AG10803 (cell line): ENCODE measurements around the gene RAVER1.
A peak's percentile ranks its signal among the peaks of the same experiment; 100 is the strongest.

Experiments used
- DNase-seq: peaks from one replicate; pipeline ENCODE4 v3.0.0; 2010; ENCODE audit warnings: low read depth
- H3K4me3 ChIP-seq: 2 replicates; pipeline ENCODE4 v1.5.1; 2011; ENCODE audit warnings: mild to moderate bottlenecking, low read length, control low read depth
- CTCF ChIP-seq: conservative IDR thresholded peaks from 2 replicates; pipeline ENCODE4 v1.5.1; 2011; ENCODE audit warnings: mild to moderate bottlenecking, low read length, control low read depth, inconsistent platforms

The RAVER1 gene

GRCh38 chr19:10277795-10278589 lies 55.3 kb downstream of the RAVER1 start:
- no peak overlapping the region for H3K4me3 ChIP-seq
- TF ChIP-seq CTCF: no peak
- no peak for DNase-seq

- no peak for DNase-seq
- H3K4me3 ChIP-seq: no peak overlapping the region
- no peak for TF ChIP-seq CTCF
Measured at GRCh38 chr19:10274589-10274988, 58.7 kb downstream of the RAVER1 start.

- no peak for TF ChIP-seq CTCF
- no peak for DNase-seq
- peak overlapping the region; percentile 2 for H3K4me3 ChIP-seq
Measured at GRCh38 chr19:10271543-10272086, 61.7 kb downstream of the RAVER1 start.

GRCh38 chr19:10270616-10271394 lies 62.5 kb downstream of the RAVER1 start, which contains the start of gene ICAM1:
ICAM1 (plus strand) TSS chr19:10271120; CDS start chr19:10271160, 40 bp downstream.
- DNase-seq: peak; percentile 39
- TF ChIP-seq CTCF: no peak
- peak within 1 kb of the TSS; percentile 40 for H3K4me3 ChIP-seq

GRCh38 chr19:10270180-10270615 lies 63.1 kb downstream of the RAVER1 start:
- no peak for TF ChIP-seq CTCF
- DNase-seq: no peak
- peak overlapping the region; percentile 33 for H3K4me3 ChIP-seq

GRCh38 chr19:10269333-10270179 lies 63.8 kb downstream of the RAVER1 start:
- DNase-seq: peak; percentile 62
- TF ChIP-seq CTCF: peak; percentile 87
- no peak overlapping the region; the same call in 1 of the 2 replicates for H3K4me3 ChIP-seq
